ENCODE data around the gene TAF15.

- TF ChIP-seq CTCF (conservative IDR thresholded peaks at IDR 0.05; ENCODE audit: low read depth, low read length) (no peak), EZH2phosphoT487 (IDR thresholded peaks at IDR 0.05; ENCODE audit: borderline replicate concordance, low read length) (no peak)
These were observed 63.1 kb downstream of the TAF15 start for GRCh38 chr17:35872196-35872980.
